Measurements from ENCODE around the gene SSH2.
A peak's percentile ranks its signal among the peaks of the same experiment; 100 is the strongest.
"Not testable (repeated sequence)": the region's sequence is repeated elsewhere in the genome, so short reads cannot be mapped to it uniquely, and the experiment has no call there.

SSH2 gene

GRCh38 chr17:29698837-29699236, 231.2 kb downstream of the SSH2 start:
- DNase-seq = no peak

GRCh38 chr17:29698019-29698777, 231.8 kb downstream of the SSH2 start:
- DNase-seq = no peak

- no peak for DNase-seq
Observed at GRCh38 chr17:29697371-29697770, 232.7 kb downstream of the SSH2 start.

GRCh38 chr17:29694918-29695563, 235.0 kb downstream of the SSH2 start:
- no peak for DNase-seq

- DNase-seq = no peak
Observed at GRCh38 chr17:29693751-29694150, 236.3 kb downstream of the SSH2 start.

- no peak for DNase-seq
Observed at GRCh38 chr17:29687596-29687995, 242.4 kb downstream of the SSH2 start.

GRCh38 chr17:29686993-29687590, 242.9 kb downstream of the SSH2 start:
- no peak for DNase-seq

- DNase-seq = no peak
Observed at GRCh38 chr17:29683481-29683880, 246.5 kb downstream of the SSH2 start.

GRCh38 chr17:29682987-29683386, 247.0 kb downstream of the SSH2 start:
- DNase-seq = peak; percentile 43

- DNase-seq = no peak
Observed at GRCh38 chr17:29682054-29682453, 248.0 kb downstream of the SSH2 start.

GRCh38 chr17:29677824-29678223, 252.2 kb downstream of the SSH2 start:
- peak; percentile 12 for DNase-seq

GRCh38 chr17:29677221-29677791, 252.7 kb downstream of the SSH2 start:
- DNase-seq = no peak

GRCh38 chr17:29675961-29676360, 254.1 kb downstream of the SSH2 start:
- DNase-seq = not testable (repeated sequence)

- DNase-seq = no peak
Observed at GRCh38 chr17:29674281-29674680, 255.7 kb downstream of the SSH2 start.

- no peak for DNase-seq
Observed at GRCh38 chr17:29671661-29672060, 258.4 kb downstream of the SSH2 start.

- no peak for DNase-seq
Observed at GRCh38 chr17:29669266-29669665, 260.8 kb downstream of the SSH2 start.

GRCh38 chr17:29667969-29668368, 262.1 kb downstream of the SSH2 start:
- DNase-seq = no peak

- no peak for DNase-seq
Observed at GRCh38 chr17:29665481-29665810, 264.6 kb downstream of the SSH2 start.

- peak; percentile 89 for DNase-seq
Observed at GRCh38 chr17:29664743-29665480, 265.1 kb downstream of the SSH2 start.

- DNase-seq = peak; percentile 22
Observed at GRCh38 chr17:29663155-29663554, 266.9 kb downstream of the SSH2 start.

GRCh38 chr17:29661213-29661612, 268.8 kb downstream of the SSH2 start:
- no peak for DNase-seq

- peak; percentile 21 for DNase-seq
Observed at GRCh38 chr17:29659155-29659554, 270.9 kb downstream of the SSH2 start.

GRCh38 chr17:29655323-29655722, 274.7 kb downstream of the SSH2 start:
- no peak for DNase-seq
